Measurements from ENCODE around the gene IDI1.
"Not testable (repeated sequence)": the region's sequence is repeated elsewhere in the genome, so short reads cannot be mapped to it uniquely, and the experiment has no call there.

The IDI1 gene

GRCh38 chr10:1026578-1026977 is 22.3 kb downstream of the IDI1 start:
- no peak for DNase-seq

GRCh38 chr10:1025683-1026082 is 23.2 kb downstream of the IDI1 start, which contains the start of gene IDI2:
Gene IDI2, minus strand, starts transcription at chr10:1025859. Its CDS starts 1,136 bp downstream, at chr10:1024723.
- no peak for DNase-seq

GRCh38 chr10:1024103-1024502 is 24.8 kb downstream of the IDI1 start:
- DNase-seq: no peak

GRCh38 chr10:1022413-1022812 is 26.5 kb downstream of the IDI1 start:
- no peak for DNase-seq

- DNase-seq: no peak
Measured at GRCh38 chr10:1020958-1021357, 28.0 kb downstream of the IDI1 start.

- DNase-seq: no peak
Measured at GRCh38 chr10:1020460-1020859, 28.5 kb downstream of the IDI1 start.

- no peak for DNase-seq
Measured at GRCh38 chr10:1019362-1019761, 29.6 kb downstream of the IDI1 start.

- no peak for DNase-seq
Measured at GRCh38 chr10:1015688-1016087, 33.2 kb downstream of the IDI1 start.

GRCh38 chr10:1011696-1012095 is 37.2 kb downstream of the IDI1 start:
- no peak for DNase-seq

GRCh38 chr10:1010703-1011102 is 38.2 kb downstream of the IDI1 start:
- no peak for DNase-seq

GRCh38 chr10:1009947-1010346 is 39.0 kb downstream of the IDI1 start:
- not testable (repeated sequence) for DNase-seq

- DNase-seq: no peak
Measured at GRCh38 chr10:1009071-1009494, 39.8 kb downstream of the IDI1 start.

- no peak for DNase-seq
Measured at GRCh38 chr10:1007583-1007982, 41.3 kb downstream of the IDI1 start.

- DNase-seq: no peak
Measured at GRCh38 chr10:1006573-1006972, 42.3 kb downstream of the IDI1 start.

- DNase-seq: no peak
Measured at GRCh38 chr10:1003884-1004670, 44.8 kb downstream of the IDI1 start.

- no peak for DNase-seq
Measured at GRCh38 chr10:1002425-1003006, 46.4 kb downstream of the IDI1 start.

- DNase-seq: no peak
Measured at GRCh38 chr10:997266-998022, 51.5 kb downstream of the IDI1 start.

GRCh38 chr10:996031-996430 is 52.9 kb downstream of the IDI1 start:
- DNase-seq: no peak

GRCh38 chr10:995559-995926 is 53.4 kb downstream of the IDI1 start:
- no peak for DNase-seq

- DNase-seq: no peak
Measured at GRCh38 chr10:994836-995558, 53.9 kb downstream of the IDI1 start.

GRCh38 chr10:992871-993270 is 56.0 kb downstream of the IDI1 start:
- no peak for DNase-seq

GRCh38 chr10:992467-992866 is 56.5 kb downstream of the IDI1 start:
- no peak for DNase-seq

GRCh38 chr10:990808-991207 is 58.1 kb downstream of the IDI1 start:
- no peak for DNase-seq
